ENCODE results near the gene NRP1.

NRP1 gene

DNA sequence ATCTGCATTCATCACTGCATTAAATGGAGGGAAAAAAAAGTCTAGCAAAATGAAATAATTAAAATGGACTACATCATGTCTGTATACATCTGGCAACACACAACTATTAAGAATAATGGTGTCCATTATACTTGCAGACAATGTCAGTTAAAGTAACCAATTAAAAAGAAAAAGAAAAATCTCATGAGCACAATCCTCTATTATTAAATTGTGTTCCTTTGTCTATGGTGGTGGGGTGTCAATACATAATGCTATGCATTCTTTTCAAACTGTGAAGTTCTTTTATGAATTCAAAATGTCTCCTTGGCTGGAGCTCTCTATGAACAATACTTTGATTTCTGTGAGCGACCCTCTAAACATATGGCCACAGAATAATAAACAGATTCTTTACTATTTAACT lies 63.5 kb downstream of the NRP1 start:
- TF ChIP-seq CSDC2 (CRISPR knock-in tag; IDR thresholded peaks at IDR 0.05) (0 out of 2 replicates have a peak, but pooled peaks have one; percentile 18), SNAI2 (CRISPR knock-in tag; IDR thresholded peaks at IDR 0.05) (no peak)
- no peak for ATAC-seq

DNA sequence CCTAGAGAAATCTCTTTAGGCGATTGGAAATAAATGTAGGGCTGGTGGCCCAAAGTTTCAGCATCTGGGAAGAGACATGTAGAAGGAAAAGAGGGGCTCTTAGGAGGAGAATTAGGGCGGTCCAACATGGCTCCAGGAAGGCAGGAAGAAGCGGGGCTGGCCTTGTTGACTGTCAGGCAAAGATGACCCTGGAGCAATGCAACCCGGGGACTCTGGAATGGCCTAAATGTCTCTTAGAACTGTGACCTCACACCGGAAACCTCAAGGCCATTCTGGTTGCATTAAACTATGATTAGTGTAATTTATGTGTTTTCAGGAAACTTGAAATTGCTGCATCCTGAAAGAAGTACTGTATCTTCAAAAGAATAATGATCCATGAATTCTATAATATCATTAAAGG lies 66.8 kb downstream of the NRP1 start:
- ATAC-seq = no peak
- TF ChIP-seq, protein P1, sequence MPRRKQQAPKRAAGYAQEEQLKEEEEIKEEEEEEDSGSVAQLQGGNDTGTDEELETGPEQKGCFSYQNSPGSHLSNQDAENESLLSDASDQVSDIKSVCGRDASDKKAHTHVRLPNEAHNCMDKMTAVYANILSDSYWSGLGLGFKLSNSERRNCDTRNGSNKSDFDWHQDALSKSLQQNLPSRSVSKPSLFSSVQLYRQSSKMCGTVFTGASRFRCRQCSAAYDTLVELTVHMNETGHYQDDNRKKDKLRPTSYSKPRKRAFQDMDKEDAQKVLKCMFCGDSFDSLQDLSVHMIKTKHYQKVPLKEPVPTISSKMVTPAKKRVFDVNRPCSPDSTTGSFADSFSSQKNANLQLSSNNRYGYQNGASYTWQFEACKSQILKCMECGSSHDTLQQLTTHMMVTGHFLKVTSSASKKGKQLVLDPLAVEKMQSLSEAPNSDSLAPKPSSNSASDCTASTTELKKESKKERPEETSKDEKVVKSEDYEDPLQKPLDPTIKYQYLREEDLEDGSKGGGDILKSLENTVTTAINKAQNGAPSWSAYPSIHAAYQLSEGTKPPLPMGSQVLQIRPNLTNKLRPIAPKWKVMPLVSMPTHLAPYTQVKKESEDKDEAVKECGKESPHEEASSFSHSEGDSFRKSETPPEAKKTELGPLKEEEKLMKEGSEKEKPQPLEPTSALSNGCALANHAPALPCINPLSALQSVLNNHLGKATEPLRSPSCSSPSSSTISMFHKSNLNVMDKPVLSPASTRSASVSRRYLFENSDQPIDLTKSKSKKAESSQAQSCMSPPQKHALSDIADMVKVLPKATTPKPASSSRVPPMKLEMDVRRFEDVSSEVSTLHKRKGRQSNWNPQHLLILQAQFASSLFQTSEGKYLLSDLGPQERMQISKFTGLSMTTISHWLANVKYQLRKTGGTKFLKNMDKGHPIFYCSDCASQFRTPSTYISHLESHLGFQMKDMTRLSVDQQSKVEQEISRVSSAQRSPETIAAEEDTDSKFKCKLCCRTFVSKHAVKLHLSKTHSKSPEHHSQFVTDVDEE (CRISPR knock-in tag; IDR thresholded peaks at IDR 0.05) = no peak
- no peak for TF ChIP-seq TCF4 (CRISPR knock-in tag; IDR thresholded peaks at IDR 0.05; ENCODE audit: borderline replicate concordance)
- TF ChIP-seq ZFP3 (CRISPR knock-in tag; IDR thresholded peaks at IDR 0.05) = no peak
- TF ChIP-seq ESRRG (CRISPR knock-in tag; IDR thresholded peaks at IDR 0.05) = no peak
- no peak for TF ChIP-seq ISL1 (CRISPR knock-in tag; IDR thresholded peaks at IDR 0.05)
- TF ChIP-seq ZNF8 (CRISPR knock-in tag; IDR thresholded peaks at IDR 0.05) = no peak
- TF ChIP-seq, protein P2, sequence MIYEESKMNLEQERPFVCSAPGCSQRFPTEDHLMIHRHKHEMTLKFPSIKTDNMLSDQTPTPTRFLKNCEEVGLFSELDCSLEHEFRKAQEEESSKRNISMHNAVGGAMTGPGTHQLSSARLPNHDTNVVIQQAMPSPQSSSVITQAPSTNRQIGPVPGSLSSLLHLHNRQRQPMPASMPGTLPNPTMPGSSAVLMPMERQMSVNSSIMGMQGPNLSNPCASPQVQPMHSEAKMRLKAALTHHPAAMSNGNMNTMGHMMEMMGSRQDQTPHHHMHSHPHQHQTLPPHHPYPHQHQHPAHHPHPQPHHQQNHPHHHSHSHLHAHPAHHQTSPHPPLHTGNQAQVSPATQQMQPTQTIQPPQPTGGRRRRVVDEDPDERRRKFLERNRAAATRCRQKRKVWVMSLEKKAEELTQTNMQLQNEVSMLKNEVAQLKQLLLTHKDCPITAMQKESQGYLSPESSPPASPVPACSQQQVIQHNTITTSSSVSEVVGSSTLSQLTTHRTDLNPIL (CRISPR knock-in tag; IDR thresholded peaks at IDR 0.05; ENCODE audit: low read depth) = no peak
- no peak for TF ChIP-seq CSDC2 (CRISPR knock-in tag; IDR thresholded peaks at IDR 0.05)
- TF ChIP-seq OSR1 (CRISPR knock-in tag; IDR thresholded peaks at IDR 0.05) = no peak
- TF ChIP-seq, protein P3, sequence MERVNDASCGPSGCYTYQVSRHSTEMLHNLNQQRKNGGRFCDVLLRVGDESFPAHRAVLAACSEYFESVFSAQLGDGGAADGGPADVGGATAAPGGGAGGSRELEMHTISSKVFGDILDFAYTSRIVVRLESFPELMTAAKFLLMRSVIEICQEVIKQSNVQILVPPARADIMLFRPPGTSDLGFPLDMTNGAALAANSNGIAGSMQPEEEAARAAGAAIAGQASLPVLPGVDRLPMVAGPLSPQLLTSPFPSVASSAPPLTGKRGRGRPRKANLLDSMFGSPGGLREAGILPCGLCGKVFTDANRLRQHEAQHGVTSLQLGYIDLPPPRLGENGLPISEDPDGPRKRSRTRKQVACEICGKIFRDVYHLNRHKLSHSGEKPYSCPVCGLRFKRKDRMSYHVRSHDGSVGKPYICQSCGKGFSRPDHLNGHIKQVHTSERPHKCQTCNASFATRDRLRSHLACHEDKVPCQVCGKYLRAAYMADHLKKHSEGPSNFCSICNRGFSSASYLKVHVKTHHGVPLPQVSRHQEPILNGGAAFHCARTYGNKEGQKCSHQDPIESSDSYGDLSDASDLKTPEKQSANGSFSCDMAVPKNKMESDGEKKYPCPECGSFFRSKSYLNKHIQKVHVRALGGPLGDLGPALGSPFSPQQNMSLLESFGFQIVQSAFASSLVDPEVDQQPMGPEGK (CRISPR knock-in tag; IDR thresholded peaks at IDR 0.05; ENCODE audit: borderline replicate concordance) = no peak
- no peak for TF ChIP-seq ZFP30 (CRISPR knock-in tag; IDR thresholded peaks at IDR 0.05)
- TF ChIP-seq, protein P4, sequence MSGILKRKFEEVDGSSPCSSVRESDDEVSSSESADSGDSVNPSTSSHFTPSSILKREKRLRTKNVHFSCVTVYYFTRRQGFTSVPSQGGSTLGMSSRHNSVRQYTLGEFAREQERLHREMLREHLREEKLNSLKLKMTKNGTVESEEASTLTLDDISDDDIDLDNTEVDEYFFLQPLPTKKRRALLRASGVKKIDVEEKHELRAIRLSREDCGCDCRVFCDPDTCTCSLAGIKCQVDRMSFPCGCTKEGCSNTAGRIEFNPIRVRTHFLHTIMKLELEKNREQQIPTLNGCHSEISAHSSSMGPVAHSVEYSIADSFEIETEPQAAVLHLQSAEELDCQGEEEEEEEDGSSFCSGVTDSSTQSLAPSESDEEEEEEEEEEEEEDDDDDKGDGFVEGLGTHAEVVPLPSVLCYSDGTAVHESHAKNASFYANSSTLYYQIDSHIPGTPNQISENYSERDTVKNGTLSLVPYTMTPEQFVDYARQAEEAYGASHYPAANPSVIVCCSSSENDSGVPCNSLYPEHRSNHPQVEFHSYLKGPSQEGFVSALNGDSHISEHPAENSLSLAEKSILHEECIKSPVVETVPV (CRISPR knock-in tag; IDR thresholded peaks at IDR 0.05) = no peak
- no peak for TF ChIP-seq PPARA (CRISPR knock-in tag; IDR thresholded peaks at IDR 0.05; ENCODE audit: borderline replicate concordance)
- no peak for TF ChIP-seq ZC3H10 (CRISPR knock-in tag; IDR thresholded peaks at IDR 0.05)
- TF ChIP-seq RARB (CRISPR knock-in tag; IDR thresholded peaks at IDR 0.05) = no peak
- no peak for TF ChIP-seq ARNTL (CRISPR knock-in tag; IDR thresholded peaks at IDR 0.05; ENCODE audit: borderline replicate concordance, low read depth)

DNA sequence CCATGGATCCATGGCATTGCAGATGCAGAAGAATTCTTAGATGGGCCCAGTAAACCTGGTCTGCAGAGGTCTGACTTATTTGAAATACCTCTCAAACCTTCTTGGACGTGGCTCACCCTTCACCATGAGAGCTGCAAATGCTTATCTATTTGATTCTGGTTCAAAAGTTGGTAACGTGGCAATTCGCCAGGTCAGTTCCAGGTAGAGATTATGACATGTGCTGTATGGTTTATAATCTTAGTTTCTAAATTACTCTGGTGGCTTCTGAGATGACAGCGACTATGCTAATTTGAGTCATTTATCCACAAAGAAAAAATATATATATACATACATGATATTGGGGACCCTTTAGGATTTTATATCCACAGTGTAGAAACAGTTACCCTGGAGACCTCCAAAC lies 68.8 kb downstream of the NRP1 start:
- TF ChIP-seq, protein P3 (CRISPR knock-in tag; IDR thresholded peaks at IDR 0.05; ENCODE audit: borderline replicate concordance) = no peak
- TF ChIP-seq, protein P1 (CRISPR knock-in tag; IDR thresholded peaks at IDR 0.05) = no peak
- no peak for TF ChIP-seq SNAI2 (CRISPR knock-in tag; IDR thresholded peaks at IDR 0.05)
- no peak for TF ChIP-seq GLIS3 (CRISPR knock-in tag; IDR thresholded peaks at IDR 0.05)
- no peak for ATAC-seq
